HepG2 (cell line): ENCODE measurements around the gene TATDN3. TPM values are rescaled to one million over a fixed set of nuclear protein-coding genes. Genes with fewer than 3 reads are reported as not detected.

Experiments
- AHR ChIP-seq: IDR thresholded peaks from 2 replicates; pipeline ENCODE4 v1.6.1; 2018; ENCODE audit warnings: missing genetic modification reagents, missing compliant biosample characterization
- ARID3A ChIP-seq: IDR thresholded peaks from 2 replicates; pipeline ENCODE4 v1.6.1; 2012; ENCODE audit warnings: low read depth, low read length, improper control_type of control experiment
- HINFP ChIP-seq: sonication (generic); formaldehyde crosslinking; IDR thresholded peaks from 2 replicates; pipeline ENCODE4 v1.4.0; 2020; ENCODE audit warnings: low read depth, mild to moderate bottlenecking, missing genetic modification reagents
- HOXA5 ChIP-seq: sonication (generic); formaldehyde crosslinking; IDR thresholded peaks from 2 replicates; pipeline ENCODE4 v1.4.0; 2020; ENCODE audit warnings: missing genetic modification reagents
- IKZF1 ChIP-seq: fragments of 450-650 bp; IDR thresholded peaks from 2 replicates; pipeline ENCODE4 v1.7.1; 2016
- KLF9 ChIP-seq: IDR thresholded peaks from 2 replicates; pipeline ENCODE4 v1.6.1; 2016; ENCODE audit warnings: low read depth
- PHF21A ChIP-seq: sonication (generic); formaldehyde crosslinking; IDR thresholded peaks from 2 replicates; pipeline ENCODE4 v1.5.0; 2020; ENCODE audit warnings: mild to moderate bottlenecking, missing genetic modification reagents
- REST ChIP-seq, 2 experiments: IDR thresholded peaks; 2 replicates each; pipeline ENCODE4 v1.6.1; 2011 to 2012; ENCODE audit warnings: low read length in 2 of 2, borderline replicate concordance in 1 of 2, low read depth in 1 of 2, mild to moderate bottlenecking in 1 of 2, moderate library complexity in 1 of 2
- YY1 ChIP-seq: IDR thresholded peaks from 2 replicates; pipeline ENCODE4 v1.6.1; 2011; ENCODE audit warnings: low read length, low read depth, moderate library complexity, mild to moderate bottlenecking; ENCODE audit not compliant: insufficient read depth, insufficient replicate concordance
- ZHX2 ChIP-seq, 2 experiments: sonication (generic) in 1 of 2; formaldehyde crosslinking in 1 of 2; IDR thresholded peaks; 2 replicates each; pipeline versions ENCODE4 v1.6.1 to v1.9.0; 2014 to 2022; ENCODE audit warnings: antibody characterized with exemption in 1 of 2, borderline replicate concordance in 1 of 2, inconsistent platforms in 1 of 2, low read depth in 1 of 2, missing genetic modification reagents in 1 of 2
- ZNF275 ChIP-seq: sonication (generic); formaldehyde crosslinking; IDR thresholded peaks from 2 replicates; pipeline ENCODE4 v1.8.0; 2022; ENCODE audit warnings: missing genetic modification reagents, mild to moderate bottlenecking, inconsistent platforms, borderline replicate concordance
- ZNF333 ChIP-seq: sonication (generic); formaldehyde crosslinking; IDR thresholded peaks from 2 replicates; pipeline ENCODE4 v1.4.0; 2020; ENCODE audit warnings: mild to moderate bottlenecking, missing genetic modification reagents, borderline replicate concordance
- ZNF441 ChIP-seq: sonication (generic); formaldehyde crosslinking; IDR thresholded peaks from 2 replicates; pipeline ENCODE4 v1.7.0; 2021; ENCODE audit warnings: missing genetic modification reagents, borderline replicate concordance
- ZNF589 ChIP-seq: sonication (generic); formaldehyde crosslinking; conservative IDR thresholded peaks from 2 replicates; pipeline ENCODE4 v1.8.0; 2022; ENCODE audit warnings: mild to moderate bottlenecking, moderate library complexity, missing genetic modification reagents
- polyA plus RNA-seq, 8 experiments: library from polyadenylated mRNA; depleted of rRNA in 3 of 8; stranded (reverse) in 7 of 8; unstranded in 1 of 8; fragments of >200 nt; fragmentation: Illumina TruSeq in 4 of 8; extraction: Trizol in 4 of 8; gene quantifications; 2 replicates each; pipeline versions ENCODE4 v1.2.1 to v1.2.3, GENCODE V29; 2011 to 2016; ENCODE audit warnings: low read depth in 4 of 8, missing spikeins in 1 of 8, mixed read lengths in 1 of 8; ENCODE audit not compliant: insufficient read depth in 1 of 8
- total RNA-seq, 5 experiments: library from RNA; depleted of rRNA; stranded (reverse); fragments of >200 nt; fragmentation: Illumina TruSeq; extraction: Trizol; gene quantifications; 2 replicates each; pipeline ENCODE4 v1.2.3, GENCODE V29; 2016; ENCODE audit warnings: low read depth in 1 of 5

Gene TATDN3
- total and polyA plus RNA-seq, 2 of the 13 experiments (the other 11 are each of a cell fraction or from before 2014, with no cell fraction given), result 7.3 to 8.6 TPM

- TF ChIP-seq HINFP (CRISPR knock-in tag) (no peak), ZNF589 (CRISPR knock-in tag) (no peak), IKZF1 (no peak), ARID3A (peak; percentile 95), ZNF441 (no peak), PHF21A (0 out of 2 replicates have a peak, but pooled peaks have one; percentile 23), REST (IDR thresholded peaks at IDR 0.05; ENCODE audit: borderline replicate concordance in 1 of 2, low read depth in 1 of 2, low read length in 2 of 2) (no peak), ZNF275 (CRISPR knock-in tag) (no peak), ZNF333 (CRISPR knock-in tag) (no peak), YY1 (no peak), HOXA5 (CRISPR knock-in tag) (no peak), ZHX2 (IDR thresholded peaks at IDR 0.05; ENCODE audit: low read depth) (no peak), ZHX2 (CRISPR knock-in tag; IDR thresholded peaks at IDR 0.05; ENCODE audit: borderline replicate concordance) (no peak), AHR (CRISPR knock-in tag) (no peak), KLF9 (CRISPR knock-in tag) (no peak)
These were observed 25.0 kb downstream of the TATDN3 start (continued) for GRCh38 chr1:212816567-212817278.
